Caki2 (cell line): ENCODE data around the gene CD6. TPM values are rescaled to one million over a fixed set of nuclear protein-coding genes. Genes with fewer than 3 reads are reported as not detected.
"Not testable (repeated sequence)": the region's sequence is repeated elsewhere in the genome, so short reads cannot be mapped to it uniquely, and the experiment has no call there.

Experiments used
- DNase-seq: peaks from one replicate; pipeline ENCODE4 v3.0.0-alpha.2; 2015; ENCODE audit warnings: low read depth
- in situ Hi-C: cut with HindIII; loops from 2 replicates; pipeline ENCODE4 v1.10.0; 2016; ENCODE audit warnings: low sequenced_read_pairs, low pct_unique_long_range_greater_than_20kb, mixed read lengths
- total RNA-seq: library from RNA; depleted of rRNA; stranded (reverse); fragments of >200 nt; shearing (Covaris generic); gene quantifications from 2 replicates; pipeline ENCODE4 v1.2.3, GENCODE V29; 2014; ENCODE audit warnings: low replicate concordance

CD6 gene
- total RNA-seq, 1 experiment from 2014 or later: not detected

DNA sequence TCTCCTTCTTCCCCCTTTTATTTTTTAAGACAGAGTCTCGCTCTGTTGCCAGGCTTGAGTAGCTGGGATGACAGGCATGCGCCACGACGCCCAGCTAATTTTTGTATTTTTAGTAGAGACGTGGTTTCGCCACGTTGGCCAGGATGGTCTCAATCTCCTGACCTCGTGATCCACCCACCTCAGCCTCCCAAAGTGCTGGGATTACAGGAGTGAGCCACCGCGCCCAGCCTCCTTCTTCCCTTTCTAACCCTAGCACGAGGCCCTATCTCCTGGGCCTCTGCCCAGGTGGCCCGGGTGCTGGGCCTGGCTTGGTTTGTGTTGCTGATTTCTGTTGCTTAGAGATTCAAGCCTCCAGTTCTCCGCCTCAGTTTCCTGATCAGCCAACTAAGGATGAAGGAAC lies 2.8 kb downstream of the CD6 start:
- in situ Hi-C loops, DNase-seq: not testable (repeated sequence)

- DNase-seq: no peak
- in situ Hi-C loops: no loop called here
Observed at GRCh38 chr11:60974726-60975125, 3.2 kb downstream of the CD6 start.

DNA sequence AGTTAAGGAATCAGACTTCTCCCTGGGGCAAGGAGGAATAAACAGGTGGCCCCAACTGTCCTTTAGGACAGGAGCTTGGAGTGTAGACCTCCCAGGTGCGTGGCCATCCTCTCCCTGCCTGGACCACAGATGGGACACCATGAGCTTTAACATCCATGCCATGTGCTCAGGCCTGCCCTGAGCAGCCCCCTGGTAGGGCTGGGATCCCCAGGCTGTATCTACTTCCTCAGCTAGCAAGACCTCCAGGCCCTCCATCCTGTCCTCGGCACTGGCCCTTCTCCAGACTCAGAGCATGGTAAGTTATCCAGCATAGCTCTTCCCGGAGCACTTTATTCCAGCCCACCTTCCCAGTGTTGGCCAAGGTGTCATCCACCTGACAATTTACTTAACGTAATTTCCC lies 5.7 kb downstream of the CD6 start:
- in situ Hi-C loops: no loop called here

DNA sequence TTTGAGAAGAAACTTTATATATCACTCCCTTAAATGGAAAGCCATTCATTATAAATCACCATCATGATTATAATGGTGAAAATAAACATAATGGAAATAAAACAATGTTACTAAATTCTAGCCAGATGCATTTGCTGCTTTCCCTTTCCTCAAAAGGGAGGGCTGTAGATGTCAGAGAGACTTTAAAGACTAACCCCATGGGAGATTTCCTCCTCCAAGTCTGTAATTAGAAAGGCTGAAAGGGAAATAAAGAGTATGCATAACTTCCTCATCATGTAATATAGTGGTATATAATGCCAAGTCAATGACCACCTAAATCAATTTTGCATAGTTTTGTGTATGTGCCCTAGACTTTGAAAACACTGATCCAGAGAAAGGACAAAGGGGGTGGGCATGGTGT lies 6.4 kb downstream of the CD6 start:
- in situ Hi-C loops: no loop called here
- no peak for DNase-seq

More for the DNA sequence above, 5.7 kb downstream of the CD6 start:
- no peak for DNase-seq

- in situ Hi-C loops: no loop called here
- no peak for DNase-seq
Observed at GRCh38 chr11:60978546-60979380, 7.3 kb downstream of the CD6 start.

DNA sequence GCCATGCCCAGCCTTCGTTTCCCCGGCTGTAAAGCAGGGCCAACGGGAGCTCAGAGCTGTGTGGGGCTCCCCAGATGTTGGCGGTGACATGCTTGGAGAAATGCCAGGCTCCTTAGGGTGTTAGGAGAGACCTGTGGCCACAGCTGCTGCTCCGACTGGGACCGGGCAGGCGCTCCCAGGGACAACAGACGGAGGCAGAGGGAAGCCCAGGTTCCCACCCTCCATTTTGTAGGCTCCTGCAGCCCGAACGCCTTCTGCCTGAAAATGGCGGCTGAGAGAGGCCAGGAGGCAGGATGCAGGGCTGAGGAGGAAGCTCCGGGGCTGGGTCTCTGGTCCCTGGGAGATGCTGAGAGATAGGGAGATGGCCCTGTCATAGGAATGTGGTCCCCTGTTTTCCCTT lies 10.0 kb downstream of the CD6 start:
- no peak for DNase-seq
- in situ Hi-C loops: no loop called here

GRCh38 chr11:60982184-60982583 lies 10.7 kb downstream of the CD6 start:
- in situ Hi-C loops: no loop called here
- DNase-seq: no peak

GRCh38 chr11:60984149-60984548 lies 12.7 kb downstream of the CD6 start:
- in situ Hi-C loops: no loop called here

DNA sequence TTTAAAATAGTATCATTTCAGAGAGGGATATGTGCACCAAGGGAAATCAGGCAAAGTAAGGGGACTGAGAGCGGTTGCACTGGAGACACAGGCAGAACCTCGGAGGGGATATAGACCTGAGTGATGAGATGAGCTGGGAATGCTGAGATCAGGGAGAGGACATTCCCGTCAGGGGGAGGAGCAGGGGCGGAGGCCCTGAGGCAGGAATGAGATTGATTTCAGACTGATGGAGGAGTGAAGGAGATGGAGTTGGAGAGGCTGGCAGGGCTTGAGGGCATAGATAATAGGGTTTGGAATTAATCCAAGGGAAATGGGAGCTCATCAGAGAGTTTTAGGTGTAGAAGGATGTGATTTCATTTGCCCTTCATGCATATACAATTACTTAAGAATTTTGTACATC lies 13.2 kb downstream of the CD6 start:
- DNase-seq: no peak
- in situ Hi-C loops: no loop called here

More at GRCh38 chr11:60984149-60984548, 12.7 kb downstream of the CD6 start:
- no peak for DNase-seq

- DNase-seq: no peak
- in situ Hi-C loops: no loop called here
Observed at GRCh38 chr11:60985501-60985900, 14.0 kb downstream of the CD6 start.

GRCh38 chr11:60985991-60986915 lies 14.8 kb downstream of the CD6 start:
- in situ Hi-C loops: no loop called here
- DNase-seq: no peak

GRCh38 chr11:60987577-60988277 lies 16.2 kb downstream of the CD6 start:
- in situ Hi-C loops: no loop called here
- no peak for DNase-seq

GRCh38 chr11:60988658-60989057 lies 17.2 kb downstream of the CD6 start:
- in situ Hi-C loops: no loop called here

GRCh38 chr11:60989093-60989650 lies 17.7 kb downstream of the CD6 start:
- in situ Hi-C loops: no loop called here

More at GRCh38 chr11:60988658-60989057, 17.2 kb downstream of the CD6 start:
- DNase-seq: no peak

DNA sequence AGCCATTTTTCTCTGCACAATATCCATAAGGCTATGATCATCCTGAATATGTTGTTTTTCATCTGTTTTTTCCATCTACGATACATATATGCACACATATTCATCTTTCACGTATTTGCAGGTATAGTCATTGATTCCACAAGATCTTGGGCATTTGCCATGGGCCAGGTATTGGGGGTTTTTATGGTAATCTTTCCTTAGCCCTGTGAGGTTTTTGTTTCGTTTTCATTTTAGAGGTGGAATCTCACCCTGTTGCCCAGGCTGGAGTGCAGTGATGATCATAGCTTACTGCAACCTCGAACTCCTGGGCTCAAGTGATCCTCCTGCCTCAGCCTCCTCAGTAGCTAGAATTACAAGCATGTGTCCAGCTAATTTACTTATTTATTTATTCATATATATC lies 20.0 kb downstream of the CD6 start:
- no peak for DNase-seq
- in situ Hi-C loops: no loop called here

More at GRCh38 chr11:60989093-60989650, 17.7 kb downstream of the CD6 start:
- DNase-seq: no peak

DNA sequence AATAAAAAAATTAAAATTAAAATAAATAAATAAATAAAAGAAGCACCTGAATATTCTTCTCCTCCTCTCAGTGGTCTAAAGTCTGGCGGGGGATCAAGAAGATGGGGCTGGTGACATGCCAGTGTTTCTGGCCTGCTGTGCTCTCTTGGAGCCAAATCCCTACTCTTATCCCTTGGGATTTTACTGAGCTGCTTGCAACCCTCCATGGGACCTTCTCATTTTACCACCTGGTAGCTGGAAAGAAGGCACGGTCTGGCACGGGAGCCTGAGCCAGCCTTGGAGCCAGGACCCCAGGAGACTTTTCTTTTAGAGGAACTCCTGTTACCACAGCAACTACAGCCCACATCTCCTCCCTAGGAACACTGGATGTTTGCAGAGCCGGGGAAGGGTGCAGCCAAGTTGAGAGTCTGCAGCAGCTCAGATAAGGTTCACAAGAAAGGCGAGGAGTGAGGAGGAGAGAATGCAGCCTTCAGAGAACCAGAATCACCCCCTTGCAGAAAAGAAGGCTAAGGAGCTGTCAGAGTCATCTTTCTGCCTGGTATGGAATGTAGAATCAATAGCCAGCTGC lies 21.4 kb downstream of the CD6 start:
- in situ Hi-C loops: no loop called here
- no peak for DNase-seq

DNA sequence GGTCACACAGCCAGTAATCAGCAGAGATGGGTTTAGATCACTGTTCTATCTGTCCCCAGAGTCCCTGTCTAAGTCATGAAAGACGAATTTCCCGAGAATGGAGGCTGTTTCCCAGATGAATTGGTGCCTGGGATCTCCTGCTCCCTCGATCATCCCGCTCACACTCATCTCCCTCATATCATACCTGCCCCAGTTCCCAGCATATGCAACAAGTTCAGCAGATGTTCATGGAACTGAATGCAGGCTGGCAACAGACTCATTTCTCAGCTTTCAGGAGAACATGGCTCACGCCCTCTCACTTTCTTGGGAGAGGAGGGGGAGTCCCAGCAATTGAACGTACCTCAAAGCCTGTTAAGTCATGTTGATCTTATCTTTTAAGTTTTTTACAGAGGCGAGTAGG lies 22.1 kb downstream of the CD6 start:
- in situ Hi-C loops: no loop called here
- no peak for DNase-seq

DNA sequence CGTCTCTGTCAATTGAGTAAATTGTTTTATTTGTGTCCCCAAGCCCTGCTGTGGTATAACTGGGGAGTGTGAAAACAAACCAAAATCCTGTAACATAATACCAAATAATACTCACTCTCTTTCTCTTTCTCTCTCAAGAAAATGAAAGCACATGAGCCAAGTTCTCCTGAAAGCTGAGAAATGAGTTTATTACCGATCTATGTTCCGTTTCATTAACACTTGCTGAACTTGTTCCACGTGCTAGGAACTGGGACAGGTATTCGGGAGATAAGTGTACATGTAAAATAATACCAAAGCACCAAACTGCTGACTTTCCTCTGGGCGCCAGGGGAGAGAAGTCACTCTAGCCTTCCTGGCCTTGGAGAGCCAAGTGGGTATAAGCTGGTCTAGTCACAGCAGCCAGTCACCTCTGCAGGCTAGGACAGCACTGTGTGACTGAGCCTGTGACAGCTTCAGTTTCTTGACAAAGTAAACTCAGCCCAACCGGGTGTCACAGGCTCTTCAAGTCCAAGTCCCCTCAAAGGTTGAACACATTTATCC lies 23.1 kb downstream of the CD6 start:
- DNase-seq: no peak
- in situ Hi-C loops: no loop called here
